ENCODE data around the gene PLA2G2D.

Gene PLA2G2D

DNA sequence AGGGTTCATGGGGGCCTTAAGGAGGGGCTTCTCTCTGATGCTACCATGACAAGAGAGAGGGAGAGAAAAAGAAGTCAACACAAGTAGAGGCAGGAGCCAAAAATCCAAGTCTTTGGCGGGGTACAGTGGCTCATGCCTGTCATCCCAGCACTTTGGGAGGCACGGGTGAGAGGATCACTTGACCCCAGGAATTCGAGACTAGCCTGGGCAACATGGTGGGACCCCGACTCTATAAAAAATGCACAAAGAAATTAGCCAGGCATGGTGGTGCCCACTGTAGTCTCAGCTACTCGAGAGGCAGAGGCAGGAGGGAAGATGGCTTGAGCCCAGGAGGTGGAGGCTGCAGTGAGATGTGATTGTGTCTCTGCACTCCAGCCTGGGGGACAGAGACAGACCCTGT lies 40.6 kb downstream of the PLA2G2D start:
- TF ChIP-seq EZH2phosphoT487 (IDR thresholded peaks at IDR 0.05; ENCODE audit: borderline replicate concordance, low read length) = no peak
- TF ChIP-seq, protein P1, sequence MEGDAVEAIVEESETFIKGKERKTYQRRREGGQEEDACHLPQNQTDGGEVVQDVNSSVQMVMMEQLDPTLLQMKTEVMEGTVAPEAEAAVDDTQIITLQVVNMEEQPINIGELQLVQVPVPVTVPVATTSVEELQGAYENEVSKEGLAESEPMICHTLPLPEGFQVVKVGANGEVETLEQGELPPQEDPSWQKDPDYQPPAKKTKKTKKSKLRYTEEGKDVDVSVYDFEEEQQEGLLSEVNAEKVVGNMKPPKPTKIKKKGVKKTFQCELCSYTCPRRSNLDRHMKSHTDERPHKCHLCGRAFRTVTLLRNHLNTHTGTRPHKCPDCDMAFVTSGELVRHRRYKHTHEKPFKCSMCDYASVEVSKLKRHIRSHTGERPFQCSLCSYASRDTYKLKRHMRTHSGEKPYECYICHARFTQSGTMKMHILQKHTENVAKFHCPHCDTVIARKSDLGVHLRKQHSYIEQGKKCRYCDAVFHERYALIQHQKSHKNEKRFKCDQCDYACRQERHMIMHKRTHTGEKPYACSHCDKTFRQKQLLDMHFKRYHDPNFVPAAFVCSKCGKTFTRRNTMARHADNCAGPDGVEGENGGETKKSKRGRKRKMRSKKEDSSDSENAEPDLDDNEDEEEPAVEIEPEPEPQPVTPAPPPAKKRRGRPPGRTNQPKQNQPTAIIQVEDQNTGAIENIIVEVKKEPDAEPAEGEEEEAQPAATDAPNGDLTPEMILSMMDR (IDR thresholded peaks at IDR 0.05; ENCODE audit: low read depth, low read length, poor library complexity, severe bottlenecking) = no peak
- Histone ChIP-seq H3F3A (ENCODE audit: control insufficient read depth, insufficient read depth) (no peaks in the 10 kb centered on the region), H3K4me3 (ENCODE audit: low read length) (no peak overlapping the region), H3K36me3 (ENCODE audit: control insufficient read depth, low read length) (no peaks in the 10 kb centered on the region), H3K9me2 (replicated peaks; ENCODE audit: control insufficient read depth, low read length) (no peaks in the 10 kb centered on the region), H4K20me1 (ENCODE audit: control insufficient read depth, insufficient read depth, low read depth, low read length) (no peaks in the 10 kb centered on the region), H3K27ac (ENCODE audit: low read depth, low read length) (no peak overlapping the region), H3K79me2 (ENCODE audit: control insufficient read depth, low read length) (no peaks in the 10 kb centered on the region), H3K9me3 (ENCODE audit: control insufficient read depth, insufficient read depth, low read length) (no peaks in the 10 kb centered on the region), H3K4me1 (ENCODE audit: control insufficient read depth, low read length) (0 out of 2 replicates have a peak, but pooled peaks cover 5% of the 10 kb centered on the region), H3K27me3 (ENCODE audit: control insufficient read depth, low read length) (peaks cover 22% of the 10 kb centered on the region), H3K4me2 (ENCODE audit: low read length) (no peak overlapping the region)

DNA sequence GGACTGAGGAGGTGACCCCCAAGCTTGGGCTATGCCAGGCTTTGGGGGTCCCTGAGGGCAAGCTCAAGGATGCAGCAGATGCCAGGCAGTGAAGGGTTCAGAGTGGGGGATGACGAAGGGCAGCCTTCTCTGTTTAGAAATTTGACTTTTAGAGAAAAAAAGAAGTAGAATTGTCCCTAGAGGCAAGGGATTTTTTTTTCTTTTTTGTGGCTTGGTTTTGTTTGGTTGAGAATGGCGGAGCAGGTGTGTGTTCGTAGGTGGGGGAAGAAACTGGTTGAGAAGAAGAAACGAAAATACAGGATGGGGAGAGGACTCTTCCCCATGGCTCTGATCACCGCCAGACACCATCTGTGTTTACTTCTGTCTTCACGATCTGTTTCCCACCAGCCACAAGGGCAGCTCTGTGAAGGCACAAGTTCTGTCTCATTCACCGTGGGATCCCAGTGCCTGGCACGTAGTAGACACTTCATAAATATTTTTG lies 41.1 kb downstream of the PLA2G2D start:
- Histone ChIP-seq H4K20me1 (ENCODE audit: control insufficient read depth, insufficient read depth, low read depth, low read length) (no peaks in the 10 kb centered on the region), H3K4me3 (ENCODE audit: low read length) (no peak overlapping the region), H3K9me3 (ENCODE audit: control insufficient read depth, insufficient read depth, low read length) (no peaks in the 10 kb centered on the region), H3K27me3 (ENCODE audit: control insufficient read depth, low read length) (peaks cover 22% of the 10 kb centered on the region), H3K4me1 (ENCODE audit: control insufficient read depth, low read length) (0 out of 2 replicates have a peak, but pooled peaks cover 5% of the 10 kb centered on the region), H3K27ac (ENCODE audit: low read depth, low read length) (no peak overlapping the region), H3F3A (ENCODE audit: control insufficient read depth, insufficient read depth) (no peaks in the 10 kb centered on the region), H3K9me2 (replicated peaks; ENCODE audit: control insufficient read depth, low read length) (no peaks in the 10 kb centered on the region), H3K4me2 (ENCODE audit: low read length) (no peak overlapping the region), H3K79me2 (ENCODE audit: control insufficient read depth, low read length) (no peaks in the 10 kb centered on the region), H3K36me3 (ENCODE audit: control insufficient read depth, low read length) (no peaks in the 10 kb centered on the region)
- TF ChIP-seq, protein P1 (IDR thresholded peaks at IDR 0.05; ENCODE audit: low read depth, low read length, poor library complexity, severe bottlenecking) = no peak
- TF ChIP-seq EZH2phosphoT487 (IDR thresholded peaks at IDR 0.05; ENCODE audit: borderline replicate concordance, low read length) = no peak

DNA sequence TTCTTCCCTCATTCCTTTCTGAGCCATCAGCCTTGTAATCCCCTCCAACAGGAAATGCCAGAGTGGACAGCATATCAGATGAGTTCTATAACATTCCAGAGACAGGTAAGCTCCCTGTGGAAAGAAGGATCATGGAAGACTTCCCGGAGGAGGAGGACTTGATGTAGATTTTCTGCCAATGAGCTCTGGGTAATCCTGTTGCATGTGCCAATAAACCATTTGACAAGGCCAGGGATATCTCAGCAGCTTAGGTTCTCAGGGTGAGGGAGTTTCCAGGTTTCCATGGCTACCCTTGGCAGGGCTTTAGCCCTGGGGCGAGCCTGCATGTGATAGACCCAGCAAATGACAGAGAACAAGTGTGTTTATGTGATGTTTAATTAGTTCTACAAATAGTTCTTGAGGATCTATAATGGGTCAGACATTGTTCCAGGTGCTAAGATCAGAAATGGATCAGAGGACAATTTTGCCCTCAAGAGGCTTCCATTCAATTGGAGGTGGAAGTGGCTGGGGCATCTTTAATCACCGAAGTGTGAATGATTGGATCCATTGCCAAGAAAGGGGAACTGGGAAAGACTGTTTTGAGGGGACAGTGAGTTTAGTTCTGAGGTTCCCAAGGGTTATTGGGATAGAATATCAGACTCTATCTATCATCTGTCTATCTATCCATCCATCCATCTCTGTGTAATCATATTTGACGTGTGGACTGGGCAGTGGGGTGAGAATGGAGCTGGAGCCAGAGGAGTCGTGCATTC lies 42.5 kb downstream of the PLA2G2D start:
- Histone ChIP-seq H3K9me3 (ENCODE audit: control insufficient read depth, insufficient read depth, low read length) (no peaks in the 10 kb centered on the region), H3K4me1 (ENCODE audit: control insufficient read depth, low read length) (0 out of 2 replicates have a peak, but pooled peaks cover 5% of the 10 kb centered on the region), H3K27ac (ENCODE audit: low read depth, low read length) (no peak overlapping the region), H3K36me3 (ENCODE audit: control insufficient read depth, low read length) (no peaks in the 10 kb centered on the region), H3F3A (ENCODE audit: control insufficient read depth, insufficient read depth) (no peaks in the 10 kb centered on the region), H3K9me2 (replicated peaks; ENCODE audit: control insufficient read depth, low read length) (no peaks in the 10 kb centered on the region), H3K79me2 (ENCODE audit: control insufficient read depth, low read length) (no peaks in the 10 kb centered on the region), H3K27me3 (ENCODE audit: control insufficient read depth, low read length) (peaks cover 22% of the 10 kb centered on the region), H3K4me2 (ENCODE audit: low read length) (no peak overlapping the region), H4K20me1 (ENCODE audit: control insufficient read depth, insufficient read depth, low read depth, low read length) (no peaks in the 10 kb centered on the region), H3K4me3 (ENCODE audit: low read length) (no peak overlapping the region)
- no peak for TF ChIP-seq EZH2phosphoT487 (IDR thresholded peaks at IDR 0.05; ENCODE audit: borderline replicate concordance, low read length)

DNA sequence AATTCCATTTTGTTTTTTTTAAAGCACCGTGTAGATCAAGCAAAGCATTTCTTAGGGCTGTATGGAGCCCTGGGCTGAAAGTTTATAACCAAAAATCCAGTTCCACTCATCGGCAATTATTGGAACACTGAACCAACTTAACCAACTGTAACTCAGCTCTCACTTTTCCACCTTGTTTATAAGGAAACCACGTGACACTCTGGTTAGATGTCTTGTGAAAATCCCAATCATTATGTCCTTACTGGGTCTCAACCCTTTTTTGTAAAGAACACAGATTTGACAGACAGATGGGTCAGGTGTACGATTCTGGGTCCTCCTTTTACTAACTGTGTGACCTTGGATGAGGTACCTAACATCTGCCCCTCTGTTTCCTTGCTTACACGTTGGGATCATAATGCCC lies 43.1 kb downstream of the PLA2G2D start:
- H3K4me1 ChIP-seq (ENCODE audit: control insufficient read depth, low read length) = 0 out of 2 replicates have a peak, but pooled peaks cover 5% of the 10 kb centered on the region
- H3K36me3 ChIP-seq (ENCODE audit: control insufficient read depth, low read length) = no peaks in the 10 kb centered on the region
- no peaks in the 10 kb centered on the region for H3K9me2 ChIP-seq (replicated peaks; ENCODE audit: control insufficient read depth, low read length)
- H3K27me3 ChIP-seq (ENCODE audit: control insufficient read depth, low read length) = peaks cover 21% of the 10 kb centered on the region
- H3K79me2 ChIP-seq (ENCODE audit: control insufficient read depth, low read length) = no peaks in the 10 kb centered on the region
- no peak overlapping the region for H3K4me3 ChIP-seq (ENCODE audit: low read length)
- H3K9me3 ChIP-seq (ENCODE audit: control insufficient read depth, insufficient read depth, low read length) = no peaks in the 10 kb centered on the region
- no peak overlapping the region for H3K27ac ChIP-seq (ENCODE audit: low read depth, low read length)
- H4K20me1 ChIP-seq (ENCODE audit: control insufficient read depth, insufficient read depth, low read depth, low read length) = no peaks in the 10 kb centered on the region
- no peak overlapping the region for H3K4me2 ChIP-seq (ENCODE audit: low read length)
- no peak for TF ChIP-seq EZH2phosphoT487 (IDR thresholded peaks at IDR 0.05; ENCODE audit: borderline replicate concordance, low read length)
- H3F3A ChIP-seq (ENCODE audit: control insufficient read depth, insufficient read depth) = no peaks in the 10 kb centered on the region

Measured in DOHH2 (cell line).